HG03442 (cell line): ENCODE data around the gene NCOA4.
"Not testable (repeated sequence)": the region's sequence is repeated elsewhere in the genome, so short reads cannot be mapped to it uniquely, and the experiment has no call there.

Source experiments
- ATAC-seq: cut with Tn5 transposase; IDR thresholded peaks from one replicate; pipeline ENCODE4 v1.9.1; 2021; ENCODE audit warnings: mild to moderate bottlenecking, moderate library complexity; ENCODE audit not compliant: unreplicated experiment

Gene NCOA4

DNA sequence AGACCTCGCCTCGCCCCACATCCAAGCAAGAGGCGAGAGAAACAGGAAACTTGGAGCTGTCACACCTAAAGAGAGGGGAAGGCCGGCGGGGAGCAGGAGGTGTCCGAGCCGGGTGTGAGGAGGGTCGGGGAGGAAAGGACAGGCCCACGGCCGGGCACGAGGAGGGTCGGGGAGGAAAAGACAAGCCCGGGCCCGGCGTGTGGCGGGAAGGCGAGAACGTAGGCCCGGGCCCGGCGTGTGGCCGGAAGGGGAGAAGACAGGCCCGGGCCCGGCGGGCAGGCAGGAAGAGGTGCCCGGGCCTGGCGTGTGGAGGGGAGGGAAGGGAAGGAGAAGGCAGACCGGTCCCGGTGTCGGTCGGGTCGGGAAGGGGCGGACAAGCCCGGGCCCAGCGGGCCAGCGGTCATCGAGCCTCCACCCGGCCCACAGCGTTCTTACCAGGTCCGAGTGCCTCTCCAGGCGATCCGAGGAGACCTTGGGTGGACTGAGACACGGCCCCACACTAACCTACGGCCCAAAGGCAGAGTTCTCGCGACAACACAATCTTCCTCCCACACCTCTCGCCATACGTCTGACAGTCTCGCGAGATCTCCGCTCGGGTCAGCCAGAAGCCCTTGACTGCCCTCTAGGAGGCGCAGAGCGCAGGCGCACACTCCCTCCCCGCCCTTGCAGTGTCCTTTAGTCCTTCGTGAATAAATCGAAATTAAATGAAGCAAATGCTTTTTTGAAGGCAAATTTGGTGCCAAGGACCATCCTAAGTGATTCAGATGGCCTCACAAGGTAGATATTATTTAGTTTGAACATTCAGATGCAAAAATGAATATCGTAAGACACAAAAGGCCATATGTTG is at the start of gene NCOA4:
Gene NCOA4 (minus strand): TSS at position 533 of the 847 bp plus-strand sequence. CDS start 13,943 bp downstream, outside the sequence.
- ATAC-seq = peak; percentile 94

DNA sequence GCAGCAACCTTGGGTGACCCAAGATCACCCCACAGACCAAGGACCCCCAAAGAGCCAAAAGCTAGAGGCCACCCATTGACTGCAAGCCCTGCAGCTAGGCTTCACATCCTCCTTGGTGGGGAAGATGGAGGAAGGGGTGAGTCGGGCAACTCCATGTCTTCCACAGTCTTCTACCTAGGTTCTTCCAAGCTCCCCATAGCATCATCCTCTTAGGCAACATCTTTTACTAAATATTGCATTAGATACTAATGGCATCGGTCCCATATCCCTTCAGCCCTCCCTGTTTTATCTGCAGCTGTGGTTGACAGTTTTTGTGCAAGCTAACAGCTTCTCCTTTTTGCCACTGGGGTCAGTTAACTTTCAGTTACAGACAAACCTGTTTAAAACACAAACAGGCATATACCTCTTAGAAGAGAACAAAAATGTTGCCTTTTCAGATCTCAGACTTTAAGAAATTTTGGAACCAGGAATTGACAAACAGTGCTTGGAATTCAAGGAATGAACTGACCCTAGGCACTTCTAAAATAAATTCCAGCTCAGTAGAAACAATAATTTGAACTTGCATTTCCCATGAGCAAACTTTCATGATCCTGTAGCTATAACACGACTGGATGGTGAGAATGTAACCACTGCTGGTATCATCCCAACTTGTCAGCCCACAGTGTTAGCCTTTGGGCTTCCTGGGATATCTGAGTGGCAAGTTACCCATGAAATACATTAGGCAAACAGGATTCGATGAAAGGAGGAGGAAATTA is 49.6 kb upstream of the NCOA4 start:
- no peak for ATAC-seq

DNA sequence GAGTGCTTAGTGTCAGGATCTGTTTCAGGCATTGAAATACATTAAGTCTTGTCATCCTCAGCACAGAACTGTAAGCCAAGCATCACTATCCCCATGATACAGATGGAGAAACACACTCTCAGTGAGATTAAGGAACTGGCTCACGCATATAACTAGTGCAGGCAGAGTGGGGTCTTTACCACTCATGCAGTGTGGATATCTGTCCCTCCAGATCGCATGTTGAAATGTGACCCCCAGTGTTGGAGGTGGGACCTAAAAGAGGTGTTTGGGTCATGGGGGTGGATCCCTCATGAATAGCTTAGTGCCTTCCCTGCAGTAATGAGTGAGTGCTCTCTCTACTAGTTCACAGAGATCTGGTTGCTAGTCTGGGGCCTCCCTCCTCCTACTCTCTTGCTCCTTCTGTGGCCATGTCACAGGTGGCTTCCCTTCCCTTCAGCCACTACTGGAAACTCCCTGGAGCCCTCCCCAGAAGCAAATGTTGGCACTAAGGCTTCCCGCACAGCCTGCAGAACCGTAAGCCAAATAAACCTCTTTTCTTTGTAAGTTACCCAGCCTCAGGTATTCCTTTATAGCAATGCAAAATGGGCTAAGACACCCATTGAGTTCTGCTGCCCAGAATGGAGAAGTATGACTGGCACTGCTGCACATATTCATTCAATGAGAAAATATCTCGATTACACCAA is 47.4 kb upstream of the NCOA4 start:
- ATAC-seq = no peak

DNA sequence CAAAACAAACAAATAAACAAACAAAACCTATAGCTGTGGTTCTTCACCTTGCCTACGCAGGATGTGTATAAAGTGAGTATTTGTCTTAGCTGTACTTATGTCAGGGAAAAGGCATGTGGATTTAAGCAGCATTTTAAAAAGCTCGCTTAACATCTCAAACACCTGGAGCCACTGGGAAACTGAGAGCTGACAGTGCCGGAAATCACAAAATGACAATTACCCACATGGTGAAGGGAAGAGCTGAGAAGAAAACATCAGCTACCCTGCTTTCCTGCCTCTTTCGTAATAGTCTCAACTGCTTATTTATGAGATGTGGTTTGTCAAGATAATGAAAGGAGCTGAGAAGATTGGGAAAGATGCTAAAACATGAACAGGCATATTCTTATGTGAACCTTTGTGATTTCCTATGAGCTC is 46.7 kb upstream of the NCOA4 start:
- ATAC-seq = no peak

DNA sequence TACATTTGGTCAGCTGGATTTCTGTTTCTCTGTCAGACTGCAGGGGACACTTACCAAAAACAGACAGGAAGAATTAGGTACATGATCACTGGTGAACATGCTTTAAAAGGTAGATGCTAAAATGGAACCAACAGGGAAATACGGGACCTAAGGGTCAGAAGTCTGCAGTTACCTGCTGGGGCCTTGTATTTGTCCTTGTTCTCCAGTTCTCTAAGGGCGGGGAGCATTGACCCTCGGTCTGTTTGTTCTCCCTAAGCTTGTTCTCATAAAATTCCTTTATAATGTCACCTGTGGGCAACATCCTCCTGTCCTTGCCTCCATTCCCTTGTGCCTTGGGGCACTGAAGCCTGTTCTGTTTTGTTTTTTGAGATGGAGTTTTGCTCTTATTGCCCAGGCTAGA is 45.4 kb upstream of the NCOA4 start:
- no peak for ATAC-seq

DNA sequence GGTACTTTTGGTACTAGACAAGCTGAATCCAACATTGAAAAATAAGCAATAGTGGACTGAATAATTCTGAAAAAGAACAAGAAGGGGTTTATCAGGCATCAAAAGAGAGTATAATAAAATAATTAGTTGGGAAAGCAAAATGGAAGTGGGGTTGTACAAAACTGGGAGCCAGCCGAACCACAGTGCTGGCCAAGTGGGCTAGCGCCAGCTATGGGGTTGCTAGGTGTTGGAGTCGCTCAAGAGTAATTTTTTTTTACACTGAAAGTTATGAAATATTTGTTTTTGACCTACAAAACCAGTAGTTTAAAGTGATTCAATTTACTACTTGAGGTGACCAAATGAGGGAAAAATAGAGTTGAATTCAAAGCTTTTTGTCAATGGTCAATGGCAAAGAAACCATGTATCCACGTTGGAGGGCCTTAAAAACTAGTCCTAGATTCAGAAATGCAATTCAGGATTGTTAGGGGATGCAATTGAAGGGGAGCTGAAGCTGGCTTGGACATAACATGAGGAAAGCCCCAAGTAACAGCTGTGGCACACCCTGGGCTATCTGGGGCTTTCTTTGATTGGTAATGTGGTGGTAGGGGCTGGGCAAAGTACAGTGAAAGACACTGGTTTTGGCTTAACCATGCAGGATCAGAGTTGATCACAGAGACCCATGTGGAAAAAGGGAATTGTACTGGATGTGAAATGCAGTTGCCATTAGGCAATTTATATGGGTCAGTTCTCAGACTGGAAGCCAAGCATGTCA is 43.9 kb upstream of the NCOA4 start:
- no peak for ATAC-seq

DNA sequence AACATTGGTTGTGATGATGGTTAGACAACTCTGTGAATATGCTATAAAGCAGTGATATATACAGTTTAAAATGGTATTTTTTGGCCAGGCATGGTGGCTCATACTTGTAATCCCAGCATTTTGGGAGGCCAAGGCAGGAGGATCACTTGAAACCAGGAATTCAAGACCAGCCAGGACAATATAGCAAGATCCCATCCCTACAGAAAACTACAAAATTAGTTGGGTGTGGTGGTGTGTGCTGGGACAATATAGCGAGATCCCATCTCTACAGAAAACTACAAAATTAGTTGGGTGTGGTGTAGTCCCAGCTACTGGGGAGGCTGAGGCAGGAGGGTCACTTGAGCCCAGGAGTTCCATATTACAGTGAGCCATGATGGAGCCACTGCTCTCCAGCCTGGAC is 43.1 kb upstream of the NCOA4 start:
- ATAC-seq = no peak

DNA sequence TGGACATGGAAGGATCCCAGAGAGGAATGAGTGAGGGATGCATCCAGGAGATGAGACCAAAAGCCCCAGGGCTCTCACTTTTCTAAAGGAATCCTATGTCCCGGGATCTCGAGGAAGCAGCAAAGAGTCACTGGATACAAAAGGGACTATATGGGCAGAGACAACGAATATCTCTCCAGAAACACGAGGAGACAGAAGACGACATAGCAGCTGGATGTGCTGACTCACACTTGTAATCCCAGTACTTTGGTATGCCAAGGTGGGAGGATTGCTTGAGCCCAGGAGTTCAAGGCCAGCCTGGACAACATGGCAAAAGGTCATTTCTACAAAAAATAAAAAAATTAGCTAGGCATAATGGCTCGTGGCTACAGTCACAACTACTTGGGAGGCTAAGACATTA is 40.3 kb upstream of the NCOA4 start:
- ATAC-seq = no peak

DNA sequence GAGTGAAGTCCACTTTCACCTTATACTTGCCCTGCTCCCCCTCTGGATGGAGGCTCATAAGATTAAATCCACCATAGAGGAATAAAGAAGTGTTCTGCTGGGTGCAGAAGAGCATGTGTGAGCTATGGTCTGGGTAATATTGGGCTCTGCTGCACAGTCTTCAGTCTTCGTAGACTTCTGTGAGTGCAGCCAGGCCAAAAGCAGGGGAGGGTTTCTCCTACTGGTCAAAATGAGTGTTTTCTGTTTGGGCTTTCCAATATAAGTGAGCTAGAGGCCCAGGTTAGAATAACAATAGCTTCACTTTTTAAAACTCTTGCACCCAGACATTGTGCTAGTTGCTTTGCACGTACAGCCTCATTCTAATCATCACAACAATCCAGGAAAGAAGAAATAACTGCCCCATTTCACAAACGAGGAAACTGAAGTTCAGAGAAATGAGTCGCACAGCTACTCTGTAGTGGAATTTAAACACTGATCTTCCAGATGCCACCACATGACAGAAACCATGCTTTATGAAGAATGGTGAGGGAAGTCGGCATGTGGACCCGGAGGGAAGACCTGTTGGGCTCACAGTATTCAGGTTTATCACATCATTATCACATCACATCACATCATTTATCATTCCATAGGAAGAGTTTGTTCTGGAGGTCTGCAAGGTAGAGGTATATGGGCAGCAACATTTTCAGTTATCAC is 39.5 kb upstream of the NCOA4 start:
- no peak for ATAC-seq

DNA sequence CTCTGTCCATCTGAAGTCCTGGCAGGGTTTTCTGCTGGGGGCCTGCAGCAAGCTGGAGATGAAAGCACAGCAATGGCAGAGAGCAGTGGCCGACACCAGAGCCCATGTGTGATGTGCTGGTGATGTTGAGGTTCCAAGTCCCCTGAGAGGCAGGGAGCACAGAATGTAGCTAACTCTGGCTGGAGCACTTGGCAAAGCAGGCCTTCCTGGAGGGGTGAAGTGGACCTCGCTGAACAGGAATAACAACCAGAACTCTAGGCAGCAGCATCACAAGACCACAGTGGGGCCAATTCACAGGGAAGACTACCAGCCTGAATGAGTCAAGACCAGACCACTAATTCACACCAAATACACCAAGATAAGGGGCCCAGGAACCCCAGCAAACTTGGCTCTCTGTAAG is 38.5 kb upstream of the NCOA4 start:
- no peak for ATAC-seq

DNA sequence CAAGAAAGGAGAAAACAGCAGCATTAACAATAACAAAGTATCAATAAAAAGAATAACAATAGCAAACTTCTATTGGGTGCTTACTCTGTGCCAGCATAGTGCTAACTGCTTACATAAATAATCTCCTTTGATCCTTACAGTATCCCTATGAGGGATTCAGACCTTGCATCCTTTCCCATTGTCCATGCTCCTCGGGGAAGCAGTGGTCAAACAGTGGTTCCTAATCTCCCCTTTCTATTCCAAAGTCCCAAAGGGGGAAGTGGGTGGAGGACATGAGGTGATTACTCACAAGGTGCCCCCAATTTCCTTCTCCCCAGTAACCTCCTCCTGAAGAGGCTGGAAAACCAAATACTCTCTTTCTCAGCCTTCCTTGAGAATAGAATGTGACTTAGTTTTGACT is 37.7 kb upstream of the NCOA4 start:
- no peak for ATAC-seq

DNA sequence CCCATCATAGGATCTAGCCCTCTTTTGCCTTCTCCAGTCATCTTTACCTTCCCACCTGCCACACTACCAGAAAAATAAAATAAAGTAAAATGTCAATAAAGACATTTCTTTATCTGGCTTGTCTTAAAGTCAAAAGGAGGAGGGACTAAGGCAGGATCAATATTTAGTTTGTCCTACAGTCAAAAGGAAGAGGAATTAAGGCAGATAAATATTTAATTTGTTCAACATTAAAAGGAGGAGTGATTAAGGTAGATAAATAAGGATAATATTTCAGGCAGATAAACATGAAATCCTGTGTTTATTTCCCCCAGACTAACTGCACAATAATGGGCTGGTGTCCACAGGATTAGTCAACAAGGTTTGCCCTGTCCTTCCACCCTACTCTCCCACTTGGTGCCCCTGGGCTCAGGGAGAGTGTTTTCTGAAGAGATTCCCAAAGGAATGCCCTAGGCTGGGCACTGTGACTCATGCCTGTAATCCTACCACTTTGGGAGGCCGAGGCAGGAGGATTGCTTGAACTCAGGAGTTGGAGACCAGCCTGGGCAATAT is 33.9 kb upstream of the NCOA4 start:
- no peak for ATAC-seq

DNA sequence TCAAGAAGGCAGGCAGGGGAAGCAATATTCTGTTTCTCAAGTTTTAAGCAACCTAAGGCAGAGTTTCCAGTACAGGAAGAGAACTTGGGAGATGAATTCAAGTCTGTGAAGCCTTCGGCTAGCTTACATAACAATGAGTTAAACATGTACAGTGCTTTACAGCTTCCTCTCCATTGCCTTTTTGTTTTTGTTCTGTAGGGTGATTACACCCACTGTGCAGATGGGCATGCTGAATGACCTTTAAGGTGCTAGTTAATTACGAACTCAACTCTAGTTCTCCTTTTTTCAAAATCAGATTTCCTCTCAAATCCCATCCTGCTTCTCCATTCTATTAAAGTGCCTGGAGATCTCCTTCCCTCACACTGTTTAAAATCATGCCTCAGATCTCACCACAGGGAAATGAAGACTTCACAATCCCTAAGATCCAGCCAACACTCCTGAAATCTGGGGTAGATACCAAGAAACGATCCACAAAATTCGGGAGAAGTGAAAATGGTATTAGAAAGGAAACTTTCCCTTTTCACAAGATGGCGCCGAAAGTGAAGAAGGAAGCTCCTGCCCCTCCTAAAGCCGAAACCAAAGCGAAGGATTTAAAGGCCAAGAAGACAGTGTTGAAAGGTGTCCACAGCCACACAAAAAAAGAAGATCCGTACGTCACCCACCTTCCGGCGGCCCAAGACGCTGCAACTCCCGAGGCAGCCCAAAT is 32.5 kb upstream of the NCOA4 start:
- no peak for ATAC-seq

DNA sequence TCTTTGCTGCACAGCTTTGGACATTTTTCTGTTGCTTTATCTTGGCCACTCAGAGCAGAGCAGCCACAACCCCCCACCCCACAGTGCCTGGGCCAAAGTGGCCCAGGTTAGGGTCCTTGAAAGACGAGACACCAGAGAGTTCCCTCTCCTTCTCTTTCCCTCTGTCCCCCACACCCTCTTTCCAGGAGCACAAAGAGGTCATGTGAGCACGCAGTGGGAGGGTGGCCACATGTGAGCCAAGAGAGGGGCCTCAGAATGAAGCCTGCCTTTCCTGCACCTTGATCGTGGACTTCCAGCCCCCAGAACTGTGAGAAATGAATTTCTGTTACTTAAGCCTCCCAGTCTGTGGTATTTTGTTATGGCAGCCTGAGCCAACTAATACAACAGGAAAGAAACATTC is 30.3 kb upstream of the NCOA4 start:
- no peak for ATAC-seq

DNA sequence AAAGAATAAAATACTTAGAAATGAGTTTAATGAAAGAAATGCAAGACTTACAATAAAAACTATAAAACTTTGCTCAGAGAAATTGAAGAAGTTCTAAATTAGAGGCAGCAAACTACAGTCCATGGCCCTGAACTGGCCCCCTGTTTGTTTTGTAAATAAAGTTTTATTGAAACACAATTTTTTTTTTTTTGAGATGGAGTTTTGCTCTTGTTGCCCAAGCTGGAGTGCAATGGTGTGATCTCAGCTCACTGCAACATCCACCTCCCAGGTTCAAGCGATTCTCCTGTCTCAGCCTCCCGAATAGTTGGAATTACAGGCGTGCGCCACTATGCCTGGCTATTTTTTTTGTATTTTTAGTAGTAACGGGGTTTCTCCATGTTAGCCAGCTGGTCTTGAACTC is 27.5 kb upstream of the NCOA4 start:
- not testable (repeated sequence) for ATAC-seq

DNA sequence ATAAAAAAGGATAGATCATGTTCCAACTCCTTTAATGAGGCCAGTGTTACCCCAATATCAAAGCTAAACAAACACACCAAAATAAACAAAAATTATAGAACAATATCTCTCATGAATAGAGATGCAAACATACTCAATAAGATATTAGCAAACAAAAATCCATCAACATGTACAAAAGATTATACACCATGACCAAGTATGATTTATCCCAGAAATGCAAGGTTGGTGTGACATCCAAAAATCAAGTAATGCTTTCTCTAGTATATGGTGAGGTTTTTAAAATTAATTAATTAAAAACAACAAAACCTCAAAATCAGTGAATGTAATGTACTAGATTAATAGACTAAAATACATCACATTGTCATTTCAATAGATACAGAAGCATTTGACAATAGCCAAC is 26.6 kb upstream of the NCOA4 start:
- ATAC-seq = no peak

DNA sequence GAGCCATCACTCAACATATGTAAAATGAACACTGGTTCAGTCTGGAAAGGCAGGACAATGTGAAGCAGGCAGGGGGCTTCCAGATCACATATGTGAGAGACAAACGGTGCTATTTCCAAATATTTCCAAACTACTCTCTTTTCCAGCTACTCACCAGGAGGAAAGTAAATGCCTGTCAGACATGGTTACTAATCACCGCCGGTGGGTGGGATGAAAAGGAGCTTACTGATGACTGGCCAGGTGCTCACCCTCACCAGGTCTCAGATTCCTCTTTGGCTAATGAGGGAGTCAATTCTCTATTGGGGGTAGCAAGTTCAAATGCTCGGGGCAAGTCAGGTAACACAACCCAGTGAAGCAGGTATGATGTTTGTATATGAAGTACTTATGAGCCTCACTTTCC is 25.3 kb upstream of the NCOA4 start:
- no peak for ATAC-seq

DNA sequence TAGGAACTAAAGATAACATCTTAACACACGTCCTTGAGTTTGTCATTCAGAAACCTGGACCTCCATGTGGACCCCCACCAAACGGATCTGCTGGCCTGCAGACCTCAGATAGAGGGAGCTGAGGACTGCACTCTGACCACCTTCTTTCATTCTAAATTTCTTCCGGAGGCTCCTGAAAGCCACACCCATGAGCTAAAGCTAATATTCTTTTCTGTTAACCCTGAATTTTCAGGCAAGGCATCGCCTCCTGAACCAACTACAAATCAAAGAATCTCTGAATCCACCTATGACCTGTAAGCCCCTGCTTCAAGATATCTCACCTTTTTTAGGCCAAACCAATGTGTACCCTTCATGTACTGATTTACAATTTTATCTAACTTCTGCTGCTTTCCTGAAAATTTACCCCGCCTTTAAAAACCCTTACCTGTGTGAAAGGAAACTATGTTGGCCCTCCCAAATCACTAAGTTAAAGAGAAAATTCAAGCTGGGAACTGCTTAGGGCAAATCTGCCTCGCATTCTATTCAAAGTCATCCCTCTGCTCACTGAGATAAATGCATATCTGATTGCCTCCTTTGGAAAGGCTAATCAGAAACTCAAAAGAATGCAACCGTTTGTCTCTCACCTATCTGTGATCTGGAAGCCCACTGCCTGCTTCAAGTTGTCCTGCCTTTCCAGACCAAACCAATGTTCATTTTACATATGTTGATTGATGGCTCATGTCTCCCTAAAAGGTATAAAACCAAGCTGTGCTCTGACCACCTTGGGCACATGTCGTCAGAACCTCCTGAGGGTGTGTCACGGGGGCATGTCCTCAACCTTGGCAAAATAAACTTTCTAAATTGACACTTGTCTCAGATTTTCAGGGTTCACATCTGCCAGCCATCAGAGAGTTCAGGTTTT is 23.4 kb upstream of the NCOA4 start:
- ATAC-seq = no peak
